ENCODE results near the gene MRM3. TPM values are rescaled to one million over a fixed set of nuclear protein-coding genes. Genes with fewer than 3 reads are reported as not detected.
"Not testable (repeated sequence)": the region's sequence is repeated elsewhere in the genome, so short reads cannot be mapped to it uniquely, and the experiment has no call there.

MRM3 gene
- polyA plus RNA-seq, 1 experiment = 8.1 TPM

DNA sequence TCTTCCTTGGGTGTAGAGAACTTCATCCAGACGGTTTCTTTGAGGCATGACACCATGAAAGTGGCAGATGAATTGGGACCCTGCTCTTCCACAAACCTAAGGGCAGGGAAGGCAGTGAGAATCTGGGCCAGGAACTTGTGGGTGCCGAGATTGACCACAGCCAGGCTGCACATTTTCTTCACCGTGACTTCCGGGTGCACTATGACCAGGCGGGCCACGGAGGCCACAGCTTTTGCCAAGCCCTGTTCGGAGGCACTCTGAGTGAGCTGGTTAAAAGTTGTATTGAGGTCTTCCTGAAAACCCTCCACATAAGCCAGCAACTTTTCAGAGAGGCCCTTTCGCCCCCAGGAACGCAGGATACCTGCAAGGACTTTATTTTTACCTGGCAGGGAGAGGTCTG is 36.0 kb upstream of the MRM3 start:
- Histone ChIP-seq H3K27me3 (ENCODE audit: control insufficient read depth, insufficient read depth, low read length) (no peaks in the 10 kb centered on the region), H3K4me3 (ENCODE audit: low read depth, low read length) (no peak overlapping the region), H3K9me3 (ENCODE audit: control insufficient read depth, insufficient read depth, low read length) (peaks cover 10% of the 10 kb centered on the region), H3K27ac (ENCODE audit: low read depth, low read length) (no peak overlapping the region)
- DNase-seq (ENCODE audit: low read depth, low spot score) = no peak
- POLR2A ChIA-PET = no interaction called here
- CTCF ChIA-PET = no interaction called here
- TF ChIP-seq, protein P1, sequence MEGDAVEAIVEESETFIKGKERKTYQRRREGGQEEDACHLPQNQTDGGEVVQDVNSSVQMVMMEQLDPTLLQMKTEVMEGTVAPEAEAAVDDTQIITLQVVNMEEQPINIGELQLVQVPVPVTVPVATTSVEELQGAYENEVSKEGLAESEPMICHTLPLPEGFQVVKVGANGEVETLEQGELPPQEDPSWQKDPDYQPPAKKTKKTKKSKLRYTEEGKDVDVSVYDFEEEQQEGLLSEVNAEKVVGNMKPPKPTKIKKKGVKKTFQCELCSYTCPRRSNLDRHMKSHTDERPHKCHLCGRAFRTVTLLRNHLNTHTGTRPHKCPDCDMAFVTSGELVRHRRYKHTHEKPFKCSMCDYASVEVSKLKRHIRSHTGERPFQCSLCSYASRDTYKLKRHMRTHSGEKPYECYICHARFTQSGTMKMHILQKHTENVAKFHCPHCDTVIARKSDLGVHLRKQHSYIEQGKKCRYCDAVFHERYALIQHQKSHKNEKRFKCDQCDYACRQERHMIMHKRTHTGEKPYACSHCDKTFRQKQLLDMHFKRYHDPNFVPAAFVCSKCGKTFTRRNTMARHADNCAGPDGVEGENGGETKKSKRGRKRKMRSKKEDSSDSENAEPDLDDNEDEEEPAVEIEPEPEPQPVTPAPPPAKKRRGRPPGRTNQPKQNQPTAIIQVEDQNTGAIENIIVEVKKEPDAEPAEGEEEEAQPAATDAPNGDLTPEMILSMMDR (IDR thresholded peaks at IDR 0.05; ENCODE audit: low read depth, low read length) = no peak

DNA sequence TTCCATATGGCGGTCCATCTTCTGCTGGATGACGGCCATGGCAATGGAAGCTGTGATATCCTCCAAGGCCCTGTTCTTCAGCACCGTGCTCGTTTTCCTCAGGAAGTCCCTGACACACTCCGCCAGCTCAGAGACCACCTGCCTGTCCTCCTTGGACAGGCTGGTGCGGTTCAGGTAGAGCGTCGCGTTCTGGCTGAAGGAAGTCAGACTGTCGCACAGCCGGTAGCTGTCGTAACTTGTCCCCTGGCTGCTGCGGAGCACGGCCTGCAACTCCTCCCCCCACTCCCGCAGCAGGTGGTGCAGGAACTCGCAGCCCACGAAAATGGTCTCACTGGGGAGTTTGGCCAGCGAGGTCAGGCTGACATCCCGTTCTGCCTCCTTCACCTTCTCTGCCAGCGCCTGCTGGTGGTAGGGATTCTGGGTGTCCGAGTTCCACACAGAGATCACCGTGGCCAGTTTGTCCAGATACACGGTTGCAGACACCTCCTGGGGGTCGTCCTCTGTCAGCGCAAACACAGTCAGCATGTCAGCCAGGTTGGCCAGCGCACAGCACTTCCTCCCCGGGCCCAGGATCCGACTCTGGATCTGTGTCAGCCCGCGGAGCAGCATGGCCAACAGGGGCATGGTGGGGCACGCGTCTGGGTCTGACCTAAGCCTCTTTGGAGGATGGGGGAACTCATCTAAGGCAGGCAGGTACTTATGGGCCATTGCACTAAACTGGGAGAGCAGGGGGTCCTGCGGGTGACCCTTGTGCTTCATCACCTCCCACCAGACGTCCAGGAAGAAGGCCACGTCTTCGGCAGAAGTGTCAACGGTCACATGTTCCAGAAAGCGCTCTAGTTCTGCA is 35.1 kb upstream of the MRM3 start:
- ChIA-PET CTCF (no interaction called here), POLR2A (no interaction called here)
- Histone ChIP-seq H3K27me3 (ENCODE audit: control insufficient read depth, insufficient read depth, low read length) (no peaks in the 10 kb centered on the region), H3K4me3 (ENCODE audit: low read depth, low read length) (no peak overlapping the region), H3K27ac (ENCODE audit: low read depth, low read length) (no peak overlapping the region), H3K9me3 (ENCODE audit: control insufficient read depth, insufficient read depth, low read length) (peaks cover 10% of the 10 kb centered on the region)
- TF ChIP-seq, protein P1 (IDR thresholded peaks at IDR 0.05; ENCODE audit: low read depth, low read length) = no peak
- no peak for DNase-seq (ENCODE audit: low read depth, low spot score)

DNA sequence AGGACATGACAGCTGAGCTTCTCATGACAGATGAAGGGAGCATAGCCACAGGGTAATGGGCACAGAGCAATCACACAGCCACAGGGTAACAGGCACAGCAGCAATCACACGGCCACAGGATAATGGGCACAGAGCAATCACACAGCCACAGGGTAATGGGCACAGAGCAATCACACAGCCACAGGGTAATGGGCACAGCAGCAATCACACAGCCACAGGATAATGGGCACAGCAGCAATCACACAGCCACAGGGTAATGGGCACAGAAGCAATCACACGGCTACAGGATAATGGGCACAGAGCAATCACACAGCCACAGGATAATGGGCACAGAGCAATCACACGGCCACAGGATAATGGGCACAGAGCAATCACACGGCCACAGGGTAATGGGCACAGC is 33.5 kb upstream of the MRM3 start:
- H3K9me3 ChIP-seq (ENCODE audit: control insufficient read depth, insufficient read depth, low read length) = peaks cover 10% of the 10 kb centered on the region
- CTCF ChIA-PET; H3K27me3 ChIP-seq (ENCODE audit: control insufficient read depth, insufficient read depth, low read length); DNase-seq (ENCODE audit: low read depth, low spot score); H3K4me3 ChIP-seq (ENCODE audit: low read depth, low read length); H3K27ac ChIP-seq (ENCODE audit: low read depth, low read length): not testable (repeated sequence)
- POLR2A ChIA-PET = interaction anchor here (0.5 to 1.1 kb wide), 2 partner anchors 19 to 87 kb away, joined by 3 read pairs; no protein-coding TSS in a partner anchor

DNA sequence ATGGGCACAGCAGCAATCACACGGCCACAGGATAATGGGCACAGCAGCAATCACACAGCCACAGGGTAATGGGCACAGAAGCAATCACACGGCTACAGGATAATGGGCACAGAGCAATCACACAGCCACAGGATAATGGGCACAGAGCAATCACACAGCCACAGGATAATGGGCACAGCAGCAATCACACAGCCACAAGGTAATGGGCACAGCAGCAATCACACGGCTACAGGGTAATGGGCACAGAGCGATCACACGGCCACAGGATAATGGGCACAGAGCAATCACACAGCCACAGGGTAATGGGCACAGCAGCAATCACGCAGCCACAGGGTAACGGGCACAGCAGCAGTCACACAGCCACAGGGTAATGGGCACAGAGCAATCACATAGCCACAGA is 32.8 kb upstream of the MRM3 start:
- DNase-seq (ENCODE audit: low read depth, low spot score); POLR2A ChIA-PET; H3K4me3 ChIP-seq (ENCODE audit: low read depth, low read length); H3K27ac ChIP-seq (ENCODE audit: low read depth, low read length); H3K27me3 ChIP-seq (ENCODE audit: control insufficient read depth, insufficient read depth, low read length): not testable (repeated sequence)
- CTCF ChIA-PET = interaction anchor here (0.8 kb wide), 1 partner anchor 232 kb away, joined by 4 read pairs; no protein-coding TSS in a partner anchor
- H3K9me3 ChIP-seq (ENCODE audit: control insufficient read depth, insufficient read depth, low read length) = peaks cover 10% of the 10 kb centered on the region

DNA sequence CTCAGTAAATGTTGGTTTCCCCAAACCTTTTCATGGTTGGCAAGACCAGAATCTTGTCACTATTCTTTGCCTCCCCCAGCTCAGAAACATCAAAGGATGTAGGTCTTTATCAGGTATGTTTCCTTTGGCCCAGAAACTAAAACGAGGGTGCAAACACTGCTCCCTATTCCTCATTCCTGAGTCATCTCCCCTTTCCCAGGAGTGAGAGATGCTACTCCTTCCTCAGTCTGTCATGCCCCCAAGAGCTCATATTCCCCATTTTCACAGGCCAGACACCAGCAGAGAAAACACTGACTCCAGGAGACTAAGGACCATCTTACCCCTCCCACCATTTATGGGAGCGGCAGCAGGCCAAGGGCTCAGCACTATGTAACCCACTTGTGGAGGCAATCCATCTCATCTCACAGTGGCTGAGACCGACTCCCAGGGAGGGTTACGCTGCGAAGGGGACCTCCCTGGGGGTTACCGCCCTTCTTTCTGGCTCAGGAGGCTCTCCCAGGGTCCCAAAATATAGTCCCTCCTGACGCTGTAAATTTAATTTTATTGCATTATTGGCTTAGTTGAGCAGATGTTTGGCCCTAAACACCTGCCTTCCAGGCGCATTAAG is 31.6 kb upstream of the MRM3 start:
- Histone ChIP-seq H3K9me3 (ENCODE audit: control insufficient read depth, insufficient read depth, low read length) (peaks cover 10% of the 10 kb centered on the region), H3K27me3 (ENCODE audit: control insufficient read depth, insufficient read depth, low read length) (no peaks in the 10 kb centered on the region), H3K27ac (ENCODE audit: low read depth, low read length) (no peak overlapping the region), H3K4me3 (ENCODE audit: low read depth, low read length) (peak overlapping the region; percentile 71; the same call in 1 of the 2 replicates)
- ChIA-PET POLR2A (interaction anchor here (0.6 kb wide), 1 partner anchor 116 kb away, joined by 3 read pairs; no protein-coding TSS in a partner anchor), CTCF (interaction anchor here (0.6 to 1.3 kb wide), 4 partner anchors 13 to 364 kb away, joined by 3 to 6 read pairs (median 4); no protein-coding TSS in a partner anchor)
- no peak for DNase-seq (ENCODE audit: low read depth, low spot score)
- TF ChIP-seq, protein P1 (IDR thresholded peaks at IDR 0.05; ENCODE audit: low read depth, low read length) = no peak
